GM10266 (cell line): ENCODE data around the gene MRAS.
"Not testable (repeated sequence)": the region's sequence is repeated elsewhere in the genome, so short reads cannot be mapped to it uniquely, and the experiment has no call there.

Experiments used
- DNase-seq: peaks from one replicate; pipeline ENCODE4 v3.0.0; 2012; ENCODE audit errors: extremely low spot score
- TF ChIP-seq, protein P1 (sequence below): IDR thresholded peaks from 2 replicates; pipeline ENCODE4 v1.5.1; 2012; ENCODE audit warnings: mild to moderate bottlenecking, low read depth; ENCODE audit not compliant: control insufficient read depth, insufficient read depth; ENCODE audit errors: missing control alignments

The MRAS gene

DNA sequence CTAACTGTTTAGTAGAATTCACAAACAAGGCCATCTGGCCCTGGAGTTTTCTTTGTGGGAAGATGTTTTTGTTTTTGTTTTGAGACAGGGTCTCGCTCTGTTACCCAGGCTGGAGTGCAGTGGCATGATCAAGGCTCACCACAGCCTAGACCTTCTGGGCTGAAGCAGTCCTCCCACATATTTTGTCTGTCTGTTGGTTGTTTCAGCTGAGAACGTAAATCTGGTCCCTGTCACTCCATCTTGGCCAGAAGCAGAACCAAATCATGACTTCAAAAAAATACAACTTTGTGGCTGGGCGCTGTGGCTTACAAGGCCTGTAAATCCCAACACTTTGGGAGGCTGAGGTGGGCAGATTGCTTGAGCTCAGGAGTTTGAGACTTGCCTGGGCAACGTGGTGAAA lies 27.1 kb downstream of the MRAS start:
- DNase-seq = no peak
- TF ChIP-seq, protein P1, sequence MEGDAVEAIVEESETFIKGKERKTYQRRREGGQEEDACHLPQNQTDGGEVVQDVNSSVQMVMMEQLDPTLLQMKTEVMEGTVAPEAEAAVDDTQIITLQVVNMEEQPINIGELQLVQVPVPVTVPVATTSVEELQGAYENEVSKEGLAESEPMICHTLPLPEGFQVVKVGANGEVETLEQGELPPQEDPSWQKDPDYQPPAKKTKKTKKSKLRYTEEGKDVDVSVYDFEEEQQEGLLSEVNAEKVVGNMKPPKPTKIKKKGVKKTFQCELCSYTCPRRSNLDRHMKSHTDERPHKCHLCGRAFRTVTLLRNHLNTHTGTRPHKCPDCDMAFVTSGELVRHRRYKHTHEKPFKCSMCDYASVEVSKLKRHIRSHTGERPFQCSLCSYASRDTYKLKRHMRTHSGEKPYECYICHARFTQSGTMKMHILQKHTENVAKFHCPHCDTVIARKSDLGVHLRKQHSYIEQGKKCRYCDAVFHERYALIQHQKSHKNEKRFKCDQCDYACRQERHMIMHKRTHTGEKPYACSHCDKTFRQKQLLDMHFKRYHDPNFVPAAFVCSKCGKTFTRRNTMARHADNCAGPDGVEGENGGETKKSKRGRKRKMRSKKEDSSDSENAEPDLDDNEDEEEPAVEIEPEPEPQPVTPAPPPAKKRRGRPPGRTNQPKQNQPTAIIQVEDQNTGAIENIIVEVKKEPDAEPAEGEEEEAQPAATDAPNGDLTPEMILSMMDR = no peak

DNA sequence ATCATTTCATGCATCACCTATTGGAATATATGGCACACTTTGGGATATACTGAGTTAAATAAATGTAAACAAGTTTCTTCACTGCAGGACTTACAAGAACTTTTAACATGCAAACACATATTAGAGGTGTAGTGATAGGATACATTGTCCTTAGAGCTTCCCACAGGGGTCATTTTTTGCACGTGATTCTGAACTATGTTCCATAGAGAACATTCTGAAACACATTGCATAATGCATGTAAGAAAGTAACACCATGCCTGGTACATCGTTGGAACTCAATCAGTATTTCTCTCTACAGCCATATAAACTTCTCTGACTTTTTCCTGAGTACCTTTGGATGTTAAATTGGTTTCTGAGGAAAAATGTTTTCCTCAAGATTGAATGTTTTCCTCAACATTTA lies 28.3 kb downstream of the MRAS start:
- TF ChIP-seq, protein P1 = no peak

DNA sequence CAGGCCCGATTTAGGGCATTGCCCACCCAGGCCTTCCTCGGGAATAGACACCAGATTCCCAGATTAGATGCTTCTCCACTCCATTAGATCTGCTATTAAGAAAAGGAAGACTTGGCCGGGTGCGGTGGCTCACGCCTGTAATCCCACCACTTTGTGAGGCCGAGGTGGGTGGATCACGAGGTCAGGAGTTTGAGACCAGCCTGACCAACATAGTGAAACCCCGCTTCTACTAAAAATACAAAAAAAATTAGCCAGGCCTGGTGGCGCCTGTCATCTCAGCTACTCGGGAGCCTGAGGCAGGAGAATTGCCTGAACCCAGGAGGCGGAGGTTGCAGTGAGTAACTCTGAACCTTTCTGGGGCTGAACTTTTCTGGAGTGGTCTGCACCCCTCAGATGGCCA lies 28.8 kb downstream of the MRAS start:
- not testable (repeated sequence) for DNase-seq

More for the DNA sequence above, 28.3 kb downstream of the MRAS start:
- DNase-seq = no peak

DNA sequence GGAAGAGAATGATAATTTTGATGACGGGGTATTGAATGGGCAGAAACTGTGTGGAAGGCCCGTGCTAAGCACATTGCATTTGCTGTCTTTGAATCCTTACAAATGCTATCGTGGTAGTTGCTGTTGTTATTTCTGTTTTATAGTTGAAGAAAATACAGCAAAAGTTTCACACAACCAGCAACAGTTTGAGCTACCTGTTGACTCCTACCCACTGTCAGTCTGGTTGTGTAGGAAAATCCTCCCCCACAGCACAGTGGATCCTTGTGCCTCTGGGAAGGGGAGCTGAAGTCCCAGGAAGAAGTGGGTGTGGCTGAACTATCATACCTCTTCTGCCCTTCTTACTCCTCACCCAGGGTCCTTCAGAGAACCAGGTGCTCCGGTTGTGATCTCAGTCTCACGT lies 29.4 kb downstream of the MRAS start:
- TF ChIP-seq, protein P1 = no peak
- DNase-seq = no peak

DNA sequence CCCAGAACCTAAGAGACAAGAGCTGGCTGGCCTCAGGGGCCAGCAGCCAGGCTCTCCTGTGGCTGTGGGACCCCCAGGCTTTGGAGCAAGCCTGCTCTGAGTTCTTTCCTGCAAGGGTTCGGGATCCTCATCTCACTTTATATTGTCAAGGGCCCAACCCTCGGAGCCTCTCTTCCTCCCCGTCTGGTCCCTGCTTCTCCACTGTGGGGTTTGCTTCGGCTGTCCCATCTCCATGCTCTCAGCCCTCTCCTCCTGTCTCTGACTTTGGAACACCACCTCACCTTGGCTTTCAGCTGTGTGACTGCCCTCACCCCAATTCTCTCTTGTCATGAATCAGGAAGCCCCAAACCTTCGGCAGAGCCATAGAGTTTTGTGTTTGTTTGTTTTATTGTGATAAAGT lies 30.0 kb downstream of the MRAS start:
- no peak for DNase-seq
- TF ChIP-seq, protein P1 = no peak

DNA sequence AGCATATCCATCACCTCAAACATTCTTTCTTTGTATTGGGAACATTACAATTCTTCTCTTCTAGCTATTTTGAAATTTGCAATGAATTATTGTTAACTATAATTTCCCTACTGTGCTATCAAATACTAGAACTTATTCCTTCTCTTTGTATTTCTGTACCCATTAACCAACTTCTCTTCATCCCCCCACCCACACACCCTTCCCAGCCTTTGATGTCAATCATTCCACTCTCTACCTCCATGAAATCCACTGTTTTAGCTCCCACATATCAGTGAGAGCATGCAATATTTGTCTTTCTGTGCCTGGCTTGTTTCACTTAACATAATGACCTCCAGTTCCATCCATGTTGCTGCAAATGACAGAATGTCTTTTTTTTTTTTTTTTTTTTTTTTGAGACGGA lies 30.6 kb downstream of the MRAS start:
- TF ChIP-seq, protein P1 = no peak
- DNase-seq = no peak

DNA sequence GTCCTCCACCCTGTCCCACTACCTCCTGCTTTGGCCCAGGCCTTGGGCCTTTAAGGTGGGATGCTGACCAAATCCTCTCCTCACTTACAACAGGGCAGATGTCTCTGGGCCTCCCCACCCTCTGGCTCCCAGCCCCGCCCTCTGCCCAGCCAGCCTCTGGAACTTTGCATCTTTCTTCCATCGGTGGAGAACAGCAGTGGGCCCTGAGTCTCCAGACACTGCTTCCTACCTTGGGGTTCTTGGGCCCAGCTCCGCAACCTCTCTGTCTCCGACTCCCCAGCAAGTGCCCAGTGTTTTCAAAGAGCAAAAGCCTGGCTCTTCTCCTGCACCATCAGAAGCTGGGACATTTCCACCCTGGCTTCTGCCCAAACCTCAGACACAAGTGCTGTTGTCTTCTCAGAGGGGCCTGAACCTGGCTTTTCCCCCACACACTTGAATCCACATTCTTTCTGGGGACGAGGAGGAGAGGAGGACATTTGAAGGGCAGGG lies 33.1 kb downstream of the MRAS start:
- no peak for DNase-seq
- TF ChIP-seq, protein P1 = no peak

DNA sequence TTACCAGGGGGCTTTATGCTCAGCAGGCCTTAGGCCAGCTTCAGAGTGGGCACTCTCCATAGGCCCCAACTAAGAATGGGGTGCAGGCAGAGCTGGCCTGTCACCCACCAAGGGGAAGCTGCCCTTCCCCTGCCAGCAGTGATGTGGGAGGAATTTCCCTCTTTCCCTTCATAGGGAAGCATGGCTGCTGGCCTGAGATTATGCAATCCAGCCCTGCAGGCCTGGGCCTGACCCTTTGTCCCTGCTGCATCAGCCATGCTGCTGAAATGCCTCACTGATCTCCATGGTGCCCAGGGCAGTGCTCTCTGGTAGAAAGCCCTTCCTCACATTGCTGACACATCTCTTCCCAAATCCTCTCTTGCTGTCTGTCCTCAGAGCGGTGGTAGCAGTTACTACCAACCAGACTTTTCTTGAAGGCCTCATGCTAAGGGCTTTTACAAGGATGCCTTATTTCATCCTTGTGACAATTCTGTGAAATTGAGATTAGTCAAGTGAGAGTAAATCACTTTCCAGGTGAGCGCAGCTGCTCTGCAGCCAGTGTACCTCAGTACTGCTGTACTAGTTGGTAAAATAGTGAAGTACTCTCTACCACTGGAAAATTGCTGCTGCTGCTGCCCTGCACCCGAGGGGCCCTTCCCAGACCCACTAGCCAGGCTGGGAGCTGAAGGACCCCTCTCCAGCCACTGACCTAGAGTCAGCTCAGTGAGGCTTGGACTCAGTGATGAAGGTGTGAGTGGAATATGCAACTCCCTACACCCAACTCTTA lies 33.8 kb downstream of the MRAS start:
- no peak for DNase-seq
- TF ChIP-seq, protein P1 = no peak
